Measurements from ENCODE around the gene IGFL1.
"Not testable (repeated sequence)": the region's sequence is repeated elsewhere in the genome, so short reads cannot be mapped to it uniquely, and the experiment has no call there.

Gene IGFL1

GRCh38 chr19:46229442-46229841, at the start of gene IGFL1:
Gene IGFL1 (plus strand): TSS chr19:46229742. CDS start chr19:46229775, 33 bp downstream.
- no peak for DNase-seq

DNA sequence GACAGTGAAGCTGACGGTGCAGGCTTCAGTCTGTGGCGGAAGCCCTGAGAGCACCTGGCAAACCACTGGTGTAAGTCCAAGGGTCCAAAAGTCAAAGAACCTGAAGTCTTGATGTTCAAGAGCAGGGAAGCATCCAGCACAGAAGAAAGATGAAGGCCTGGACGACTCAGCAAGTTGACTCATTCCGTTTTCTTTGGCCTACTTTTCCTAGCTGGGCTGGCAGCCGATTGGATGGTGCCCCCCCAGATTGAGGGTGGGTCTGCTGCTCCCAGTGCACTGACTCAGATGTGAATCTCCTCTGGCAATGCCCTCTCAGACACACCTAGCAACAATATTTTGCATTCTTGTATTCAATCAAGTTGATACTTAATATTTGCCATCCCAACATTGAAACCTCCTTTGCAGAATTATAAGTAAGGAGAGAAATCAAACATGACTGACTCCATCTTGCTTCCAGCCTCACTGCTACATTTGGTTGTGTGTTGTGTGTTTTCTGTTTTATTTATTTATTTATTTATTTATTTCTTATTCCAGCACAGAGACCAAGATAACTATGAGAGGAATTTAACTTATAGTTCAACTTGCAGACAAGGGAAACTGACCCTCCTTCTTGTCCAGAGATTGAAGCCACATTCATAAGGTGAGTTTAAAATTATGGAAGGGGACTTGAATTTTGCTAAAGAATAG, 48.7 kb upstream of the IGFL1 start:
- no peak for DNase-seq

GRCh38 chr19:46181388-46181779, 48.2 kb upstream of the IGFL1 start:
- DNase-seq: no peak

GRCh38 chr19:46182476-46182875, 47.1 kb upstream of the IGFL1 start:
- DNase-seq: no peak

DNA sequence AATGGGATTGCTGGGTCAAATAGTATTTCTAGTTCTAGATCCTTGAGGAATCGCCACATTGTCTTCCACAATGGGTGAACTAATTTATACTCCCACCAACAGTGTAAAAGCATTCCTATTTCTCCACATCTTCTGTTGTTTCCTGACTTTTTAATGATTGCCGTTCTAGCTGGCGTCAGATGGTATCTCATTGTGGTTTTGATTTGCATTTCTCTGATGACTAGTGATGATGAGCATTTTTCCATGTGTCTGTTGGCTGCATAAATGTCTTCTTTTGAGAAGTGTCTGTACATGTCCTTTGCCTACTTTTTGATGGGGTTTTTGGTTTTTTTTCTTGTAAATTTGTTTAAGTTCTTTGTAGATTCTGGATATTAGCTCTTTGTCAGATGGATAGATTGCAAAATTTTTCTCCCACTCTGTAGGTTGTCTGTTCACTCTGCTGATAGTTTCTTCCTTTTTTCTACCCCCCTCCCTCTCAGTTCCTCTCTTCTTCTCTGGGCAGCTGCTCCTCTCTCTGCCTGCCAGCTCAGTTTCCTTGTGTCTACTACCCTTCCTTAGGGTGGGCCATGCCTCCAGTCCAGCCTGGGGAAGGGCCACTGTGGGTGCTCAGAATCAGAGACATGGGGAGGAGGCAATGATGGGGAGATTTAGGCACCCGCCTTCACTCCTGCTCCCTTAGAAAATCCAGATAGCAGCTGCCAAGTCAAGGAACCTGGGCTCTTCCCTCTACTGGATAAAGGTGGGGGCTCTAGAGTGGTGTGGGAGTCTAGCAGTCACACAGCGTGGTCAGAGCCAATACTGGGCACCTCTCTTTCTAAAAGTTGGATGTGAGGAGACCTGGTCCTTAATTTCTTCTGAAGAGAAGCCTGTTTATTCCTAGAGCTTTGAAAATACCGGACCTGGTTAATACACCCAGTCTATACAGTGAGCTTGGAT, 44.5 kb upstream of the IGFL1 start:
- DNase-seq: not testable (repeated sequence)

- DNase-seq: no peak
These were observed 43.3 kb upstream of the IGFL1 start for GRCh38 chr19:46186101-46186716.

- DNase-seq: no peak
These were observed 42.8 kb upstream of the IGFL1 start for GRCh38 chr19:46186717-46187101.

GRCh38 chr19:46189971-46190888, 39.3 kb upstream of the IGFL1 start:
- DNase-seq: no peak

DNA sequence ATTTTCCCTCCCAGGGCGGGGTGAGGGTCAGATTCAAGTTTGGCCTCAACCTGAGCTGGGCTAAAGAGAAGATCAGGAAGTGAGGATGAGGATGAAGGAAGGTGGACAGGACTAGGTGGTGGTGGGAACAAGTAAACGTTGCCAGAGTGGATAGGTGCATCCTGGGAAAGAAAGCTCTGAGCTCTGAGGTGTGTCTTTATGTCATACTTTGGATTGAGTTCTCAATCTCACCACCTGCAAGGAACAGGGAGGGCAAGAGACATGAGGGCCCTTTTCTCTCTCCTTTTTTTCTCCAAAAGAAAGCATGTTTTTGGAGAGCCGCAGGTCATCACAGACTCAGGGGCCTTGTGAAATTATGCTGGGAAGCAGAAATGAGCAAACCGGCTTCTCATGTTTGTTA, 38.2 kb upstream of the IGFL1 start:
- no peak for DNase-seq

DNA sequence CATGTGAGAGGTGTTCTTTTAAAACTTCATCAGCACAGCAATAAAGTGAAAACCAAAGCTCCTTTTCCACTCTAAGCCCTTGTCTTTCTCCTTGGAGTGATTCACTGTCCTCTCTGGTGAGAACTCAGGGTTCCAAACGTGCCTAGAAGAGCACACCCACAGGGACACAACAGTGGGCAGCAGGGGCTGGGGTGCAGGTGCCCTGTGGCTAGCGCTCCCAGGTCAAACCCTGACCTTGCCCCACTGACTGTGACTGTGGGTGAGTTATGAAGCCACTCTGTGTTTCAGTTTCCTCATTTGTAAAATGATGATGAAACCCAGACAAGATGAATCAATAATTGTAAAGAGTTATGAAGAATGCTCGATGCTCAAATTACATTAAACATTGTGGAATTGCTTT, 37.6 kb upstream of the IGFL1 start:
- no peak for DNase-seq

DNA sequence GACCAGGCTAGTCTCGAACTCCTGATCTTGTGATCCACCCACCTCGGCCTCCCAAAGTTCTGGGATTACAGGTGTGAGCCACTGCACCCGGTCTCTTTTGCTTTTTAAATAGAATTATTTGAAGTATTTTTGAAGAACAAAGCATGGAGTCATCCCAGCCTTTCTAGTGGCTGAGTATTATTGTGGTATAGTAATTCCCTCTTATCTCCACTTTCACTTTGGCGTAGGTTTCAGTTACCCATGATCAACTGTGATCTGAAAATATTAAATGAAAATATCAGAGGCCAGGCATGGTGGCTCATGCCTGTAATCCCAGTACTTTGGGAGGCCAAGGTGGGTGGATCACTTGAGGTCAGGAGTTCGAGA, 36.9 kb upstream of the IGFL1 start:
- not testable (repeated sequence) for DNase-seq

DNA sequence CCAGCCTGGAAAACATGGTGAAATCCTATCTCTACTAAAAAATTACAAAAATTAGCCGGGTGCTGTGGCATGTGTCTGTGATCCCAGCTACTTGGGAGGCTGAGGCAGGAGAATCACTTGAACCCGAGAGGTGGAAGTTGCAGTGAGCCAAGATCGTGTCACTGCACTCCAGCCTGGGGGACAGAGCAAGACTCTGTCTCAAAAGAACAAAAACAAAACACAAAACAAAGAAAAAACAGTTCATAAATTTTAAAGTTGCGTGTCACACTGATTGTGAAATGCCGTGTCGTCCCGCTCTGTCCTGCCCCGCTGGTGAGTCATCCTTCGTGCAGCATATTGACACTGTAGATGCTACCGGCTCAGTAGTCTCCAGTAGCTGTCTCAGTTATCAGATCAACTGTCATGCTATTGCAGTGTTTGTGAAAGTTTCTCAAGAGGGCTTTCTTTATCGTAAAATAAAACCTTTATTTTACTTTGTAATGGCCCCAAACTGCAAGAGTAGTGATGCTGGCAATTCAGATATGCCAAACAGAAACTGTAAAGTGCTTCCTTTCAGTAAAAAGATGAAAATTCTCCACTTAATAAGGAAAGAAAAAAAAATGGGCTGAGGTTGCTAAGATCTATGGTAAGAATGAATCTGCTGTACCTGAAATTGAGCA, 36.4 kb upstream of the IGFL1 start:
- peak; percentile 71 for DNase-seq

GRCh38 chr19:46193678-46194077, 35.9 kb upstream of the IGFL1 start:
- no peak for DNase-seq

DNA sequence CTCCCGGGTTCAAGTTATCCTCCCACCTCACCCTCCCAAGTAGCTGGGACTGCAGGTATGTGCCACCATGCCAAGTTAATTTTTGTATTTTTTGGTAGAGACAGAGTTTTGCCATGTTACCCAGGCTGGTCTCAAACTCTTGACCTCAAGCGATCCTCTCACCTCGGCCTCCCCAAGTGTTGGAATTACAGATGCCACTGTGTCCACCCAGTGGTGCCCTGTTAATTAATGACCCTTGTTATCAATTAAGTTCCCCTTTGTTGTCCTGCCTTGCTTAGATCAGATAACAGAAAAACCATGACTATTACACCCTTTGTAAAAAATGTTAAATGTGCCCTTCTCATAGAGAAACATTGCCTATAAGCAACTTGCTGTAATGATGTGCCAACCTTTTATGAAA, 34.4 kb upstream of the IGFL1 start:
- no peak for DNase-seq

DNA sequence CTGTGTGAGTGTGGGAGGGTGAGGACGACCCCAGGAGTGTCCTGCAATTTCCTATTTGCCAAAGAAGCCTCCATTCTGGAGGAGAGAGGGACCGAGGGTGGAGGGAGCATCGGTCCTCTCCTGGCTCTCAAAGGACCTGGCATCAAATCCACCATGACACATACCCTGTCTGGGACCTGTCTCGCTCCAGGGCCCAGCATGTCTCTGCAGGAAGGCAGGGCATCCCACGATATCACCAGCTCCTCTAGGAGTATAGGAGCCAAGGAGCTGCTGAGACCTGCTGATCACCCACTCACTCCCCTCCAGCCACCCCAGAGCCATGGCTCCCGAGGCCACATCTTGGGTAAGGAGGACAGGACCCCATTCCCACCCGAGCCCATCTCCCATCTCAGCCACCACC, 33.6 kb upstream of the IGFL1 start:
- not testable (repeated sequence) for DNase-seq

- no peak for DNase-seq
These were observed 33.0 kb upstream of the IGFL1 start for GRCh38 chr19:46196410-46197124.

DNA sequence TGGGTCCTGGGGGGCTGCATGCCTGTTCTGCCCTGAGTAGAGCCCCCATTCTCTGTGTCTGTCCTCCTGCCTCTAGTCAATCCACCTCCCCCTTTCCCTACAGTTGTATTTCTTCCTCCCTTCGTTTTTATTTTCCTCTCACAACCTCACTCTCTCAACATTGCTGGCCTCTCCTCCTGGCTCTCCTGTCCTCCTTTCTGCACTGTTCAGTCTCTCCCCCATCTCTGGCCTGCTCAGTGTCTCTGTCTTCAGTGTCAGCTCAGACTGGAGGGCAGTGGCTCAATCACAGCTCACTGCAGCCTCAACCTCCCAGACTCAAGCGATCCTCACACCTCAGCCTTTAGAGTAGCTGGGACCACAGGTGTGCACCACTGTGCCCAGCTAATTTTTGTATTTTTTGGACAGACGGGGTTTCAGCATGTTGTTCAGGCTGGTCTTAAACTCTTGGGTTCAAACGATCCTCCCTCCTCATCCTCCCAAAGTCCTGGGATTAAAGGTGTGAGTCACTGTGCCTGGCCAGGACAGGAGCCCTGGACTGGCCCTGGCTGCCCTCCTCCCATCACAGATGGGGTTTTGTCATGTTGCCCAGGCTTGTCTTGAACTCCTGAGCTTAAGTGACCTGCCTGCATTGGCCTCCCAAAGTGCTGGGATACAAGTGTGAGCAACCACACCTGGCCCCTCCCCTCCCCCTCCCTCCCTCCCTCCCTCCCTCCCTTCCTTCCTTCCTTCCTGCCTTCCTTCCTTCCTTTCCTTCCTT, 32.0 kb upstream of the IGFL1 start:
- no peak for DNase-seq

DNA sequence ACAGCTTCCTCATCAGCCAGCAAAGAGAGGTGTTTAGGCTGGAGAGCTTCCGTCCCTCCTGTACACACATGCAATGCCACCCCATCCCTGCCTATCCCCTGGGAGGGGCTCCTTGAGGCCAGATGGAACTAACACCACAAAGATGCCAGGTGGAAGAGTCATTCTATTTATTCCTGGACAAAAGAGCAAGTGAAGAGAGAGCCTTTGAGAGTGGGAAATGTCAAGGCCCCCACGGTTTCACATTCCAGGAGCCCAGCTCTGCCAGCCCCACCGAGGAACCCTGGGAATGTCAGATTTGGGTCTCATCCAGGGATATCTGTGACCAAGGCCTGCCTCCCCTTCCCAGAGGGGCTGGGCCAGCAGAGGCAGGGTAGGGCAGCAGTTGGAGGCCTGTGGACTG, 30.8 kb upstream of the IGFL1 start:
- DNase-seq: no peak

DNA sequence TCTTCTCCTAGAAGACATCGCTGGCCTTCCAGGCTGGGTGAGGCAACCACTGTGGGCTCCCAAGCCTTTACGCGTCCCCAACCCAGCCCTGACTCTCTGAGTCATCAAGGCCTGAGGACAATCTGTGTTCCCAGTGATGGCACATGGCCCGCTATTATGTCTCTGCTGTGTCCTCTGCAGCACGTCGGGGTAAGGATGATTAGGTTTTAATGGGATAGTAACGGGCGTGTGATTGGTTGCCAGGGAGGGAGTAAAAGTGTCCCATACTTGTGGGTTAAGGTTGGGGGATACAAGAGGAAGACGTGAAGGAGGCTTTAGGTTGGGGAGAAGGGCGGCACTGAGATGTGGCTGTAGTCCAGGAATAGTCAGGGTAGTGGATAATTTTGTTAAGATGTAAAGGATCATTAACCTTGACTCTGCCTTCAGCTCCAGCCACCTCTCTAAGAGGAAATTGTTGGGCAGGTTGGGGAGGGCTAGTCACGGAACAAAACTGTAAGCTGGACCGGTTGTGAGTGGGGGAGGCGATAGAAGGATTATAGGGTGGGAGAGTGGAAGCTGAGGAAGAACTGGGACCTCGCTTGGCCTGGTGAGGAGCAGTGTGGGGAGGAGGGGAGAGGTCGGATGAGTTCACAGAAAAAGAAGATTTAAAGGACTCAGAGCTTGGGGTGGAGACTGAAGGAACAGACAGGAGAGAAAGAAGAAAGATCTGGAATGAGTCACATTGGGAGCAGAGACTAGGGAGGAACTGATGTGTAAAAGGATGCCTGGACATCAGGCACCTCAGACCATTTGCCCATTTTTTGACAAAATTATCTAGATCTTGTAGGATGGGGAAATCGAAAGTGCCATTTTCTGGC, 27.9 kb upstream of the IGFL1 start:
- DNase-seq: peak; percentile 1

DNA sequence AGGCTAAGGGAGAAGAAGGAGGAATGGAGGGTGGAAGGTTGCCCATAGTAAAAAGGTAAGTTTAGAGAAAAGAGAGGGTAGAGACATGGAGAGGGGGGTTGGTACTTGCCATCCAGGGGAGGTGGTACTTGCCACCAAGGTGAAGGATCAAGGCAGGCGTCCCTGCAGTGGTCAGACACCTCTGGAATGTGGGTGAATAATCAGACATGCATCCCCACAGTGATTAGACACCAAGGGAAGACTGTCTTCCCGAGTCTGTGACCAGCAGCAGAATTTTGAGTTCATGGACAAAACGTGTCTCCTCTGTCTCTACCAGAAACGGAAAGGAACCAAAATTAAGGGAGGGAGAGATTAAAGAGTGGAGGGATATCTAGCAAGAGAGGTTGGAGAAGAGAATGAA, 27.1 kb upstream of the IGFL1 start:
- DNase-seq: peak; percentile 1

Data from activated effector memory CD4-positive, alpha-beta T cell treated with anti-CD3 and anti-CD28 coated beads, Interleukin-2, amount 50 U/mL, for 16 hours (primary cell).